Measurements from ENCODE around the gene CTXN2.

- TF ChIP-seq ZNF512 (CRISPR knock-in tag; IDR thresholded peaks at IDR 0.05; ENCODE audit: borderline replicate concordance) (no peak), CTCF (IDR thresholded peaks at IDR 0.05) (no peak), ZNF671 (CRISPR knock-in tag; IDR thresholded peaks at IDR 0.05) (no peak), ZNF232 (CRISPR knock-in tag; IDR thresholded peaks at IDR 0.05) (no peak), KAT7 (CRISPR knock-in tag; IDR thresholded peaks at IDR 0.05; ENCODE audit: borderline replicate concordance) (no peak)
These were observed 22.8 kb upstream of the CTXN2 start for GRCh38 chr15:48168616-48169015.
